Upper lobe of left lung (tissue), 6 donors: Measurements from ENCODE around the gene CCDC18. TPM values are rescaled to one million over a fixed set of nuclear protein-coding genes. Genes with fewer than 3 reads are reported as not detected.

Source experiments
- ATAC-seq, 2 donors: fragments of 200-7000 bp; cut with Tn5 transposase; one replicate each; pipeline ENCODE4 v1.9.1; 2022; ENCODE audit warnings: mild to moderate bottlenecking in 2 of 2, moderate library complexity in 2 of 2; ENCODE audit not compliant: low FRiP score in 2 of 2
- DNase-seq, 2 donors: peaks; one replicate each; pipeline ENCODE4 v3.0.0-alpha.2; 2019 to 2020
- H3K27ac ChIP-seq, 4 donors: fragments of 200-600 bp; sonication (generic); one replicate each; pipeline ENCODE4 v1.5.1; 2016 to 2019
- H3K27me3 ChIP-seq, 4 donors: fragments of 200-600 bp; sonication (generic); one replicate each; pipeline ENCODE4 v1.5.1; 2017 to 2019
- H3K36me3 ChIP-seq, 4 donors: fragments of 200-600 bp; sonication (generic); one replicate each; pipeline ENCODE4 v1.5.1; 2016 to 2019
- H3K4me1 ChIP-seq, 4 donors: fragments of 200-600 bp; sonication (generic); one replicate each; pipeline ENCODE4 v1.5.1; 2018 to 2019
- H3K4me3 ChIP-seq, 4 donors: fragments of 200-600 bp; sonication (generic); one replicate each; pipeline ENCODE4 v1.5.1; 2017 to 2019; ENCODE audit warnings: mild to moderate bottlenecking in 2 of 4, moderate library complexity in 1 of 4
- H3K9me3 ChIP-seq, 4 donors: fragments of 200-600 bp; sonication (generic); one replicate each; pipeline ENCODE4 v1.5.1; 2018 to 2019
- CTCF ChIP-seq, 6 experiments: fragments of 450-650 bp in 4 of 6; fragments of 200-600 bp in 2 of 6; sonication (generic) in 2 of 6; IDR thresholded peaks; one replicate each; pipeline ENCODE4 v1.5.1; 2016 to 2019; ENCODE audit warnings: antibody characterized with exemption in 6 of 6
- EP300 ChIP-seq, 4 donors: sonication (generic); formaldehyde crosslinking; IDR thresholded peaks; one replicate each; pipeline ENCODE4 v1.5.1; 2017; ENCODE audit warnings: antibody characterized with exemption in 4 of 4, control low read depth in 2 of 4
- POLR2A ChIP-seq, 4 donors: fragments of 450-650 bp; IDR thresholded peaks; one replicate each; pipeline ENCODE4 v1.5.1; 2016 to 2017; ENCODE audit warnings: antibody characterized with exemption in 4 of 4, mild to moderate bottlenecking in 2 of 4
- POLR2AphosphoS5 ChIP-seq, 2 donors: sonication (generic); formaldehyde crosslinking; IDR thresholded peaks; one replicate each; pipeline ENCODE4 v1.5.1; 2017; ENCODE audit warnings: antibody characterized with exemption in 2 of 2
- WGBS, 2 donors: methylation state at CpG; one replicate each; pipeline ENCODE4 v1.1.5; 2017 to 2018; 5-methylcytosine and 5-hydroxymethylcytosine counted together
- total RNA-seq, 6 donors: library from RNA; depleted of rRNA in 4 of 6; stranded (reverse); fragments of >200 nt in 4 of 6; gene quantifications; one replicate each; pipeline versions ENCODE4 v1.1.0 to v1.2.1, GENCODE V29; 2016 to 2021
- donor health status: DM: no; HTN: no; CAD: no; lungs with moderate emphysema.
- donor health status: DM: no; HTN: yes; CAD: no; lungs with severe emphysema.

CCDC18 gene
- total RNA-seq, 6 donors from 2014 or later = 4.1 to 14.1 (median 6.4) TPM

GRCh38 chr1:93301131-93301530 lies 120.6 kb downstream of the CCDC18 start:
- H3K4me1 ChIP-seq = no peaks in the 10 kb centered on the region
- ATAC-seq (no peak), DNase-seq (no peak)
- TF ChIP-seq POLR2AphosphoS5 (IDR thresholded peaks at IDR 0.05) = no peak
- no peak for TF ChIP-seq CTCF (IDR thresholded peaks at IDR 0.05)
- no peak for TF ChIP-seq EP300 (IDR thresholded peaks at IDR 0.05)
- TF ChIP-seq POLR2A (IDR thresholded peaks at IDR 0.05) = no peak
- H3K9me3 ChIP-seq = no peaks in the 10 kb centered on the region
- H3K27me3 ChIP-seq = no peaks in the 10 kb centered on the region
- H3K27ac ChIP-seq = no peak overlapping the region
- no peaks in the 10 kb centered on the region for H3K36me3 ChIP-seq
- H3K4me3 ChIP-seq = no peak overlapping the region
- WGBS, 2 donors = 58 to 81% methylated on average over 1 of the region's 1 CpG

- Histone ChIP-seq H3K4me3 (no peak overlapping the region), H3K9me3 (no peaks in the 10 kb centered on the region), H3K4me1 (no peaks in the 10 kb centered on the region), H3K27me3 (no peaks in the 10 kb centered on the region), H3K27ac (no peak overlapping the region), H3K36me3 (no peaks in the 10 kb centered on the region)
- DNase-seq (no peak), ATAC-seq (no peak)
- WGBS, 2 donors = 85 to 86% methylated on average over 5 of the region's 5 CpGs
- TF ChIP-seq CTCF (IDR thresholded peaks at IDR 0.05) = no peak
- no peak for TF ChIP-seq EP300 (IDR thresholded peaks at IDR 0.05)
- no peak for TF ChIP-seq POLR2AphosphoS5 (IDR thresholded peaks at IDR 0.05)
- TF ChIP-seq POLR2A (IDR thresholded peaks at IDR 0.05) = no peak
Measured at GRCh38 chr1:93302078-93302477, 121.6 kb downstream of the CCDC18 start.

- no peak for TF ChIP-seq POLR2A (IDR thresholded peaks at IDR 0.05)
- no peak for TF ChIP-seq EP300 (IDR thresholded peaks at IDR 0.05)
- no peak for TF ChIP-seq POLR2AphosphoS5 (IDR thresholded peaks at IDR 0.05)
- TF ChIP-seq CTCF (IDR thresholded peaks at IDR 0.05) = peak; percentile 75 to 89 (median 82)
- Histone ChIP-seq H3K27me3 (no peaks in the 10 kb centered on the region), H3K4me1 (no peaks in the 10 kb centered on the region), H3K36me3 (no peaks in the 10 kb centered on the region), H3K4me3 (no peak overlapping the region), H3K27ac (no peak overlapping the region), H3K9me3 (no peaks in the 10 kb centered on the region)
- 16 to 21% methylated on average over 2 of the region's 2 CpGs for WGBS, 2 donors
- ATAC-seq (peak; percentile 71 to 82), DNase-seq (peak in 1 of 2 donors; percentile 38)
Measured at GRCh38 chr1:93304716-93305138, 124.2 kb downstream of the CCDC18 start.

- Histone ChIP-seq H3K9me3 (no peaks in the 10 kb centered on the region), H3K27me3 (no peaks in the 10 kb centered on the region), H3K36me3 (no peaks in the 10 kb centered on the region), H3K4me1 (no peaks in the 10 kb centered on the region), H3K4me3 (no peak overlapping the region), H3K27ac (no peak overlapping the region)
- no peak for DNase-seq
- TF ChIP-seq CTCF (IDR thresholded peaks at IDR 0.05) = no peak
- no peak for ATAC-seq
Measured at GRCh38 chr1:93306920-93307319, 126.4 kb downstream of the CCDC18 start.

- no peak overlapping the region for H3K27ac ChIP-seq
- ATAC-seq (no peak), DNase-seq (no peak)
- TF ChIP-seq POLR2A (IDR thresholded peaks at IDR 0.05) (no peak), POLR2AphosphoS5 (IDR thresholded peaks at IDR 0.05) (no peak), CTCF (IDR thresholded peaks at IDR 0.05) (no peak), EP300 (IDR thresholded peaks at IDR 0.05) (no peak)
- no peaks in the 10 kb centered on the region for H3K36me3 ChIP-seq
- no peak overlapping the region for H3K4me3 ChIP-seq
- H3K27me3 ChIP-seq = no peaks in the 10 kb centered on the region
- H3K4me1 ChIP-seq = no peaks in the 10 kb centered on the region
- WGBS, 2 donors = 66 to 82% methylated on average over 4 of the region's 4 CpGs
- H3K9me3 ChIP-seq = no peaks in the 10 kb centered on the region
Measured at GRCh38 chr1:93313026-93313425, 132.5 kb downstream of the CCDC18 start.
